Fibroblast of gingiva (primary cell): ENCODE measurements around the gene SVIL.

Source experiments
- DNase-seq: peaks from one replicate; pipeline ENCODE4 v3.0.0-alpha.2; 2011; ENCODE audit warnings: low read depth

The SVIL gene

DNA sequence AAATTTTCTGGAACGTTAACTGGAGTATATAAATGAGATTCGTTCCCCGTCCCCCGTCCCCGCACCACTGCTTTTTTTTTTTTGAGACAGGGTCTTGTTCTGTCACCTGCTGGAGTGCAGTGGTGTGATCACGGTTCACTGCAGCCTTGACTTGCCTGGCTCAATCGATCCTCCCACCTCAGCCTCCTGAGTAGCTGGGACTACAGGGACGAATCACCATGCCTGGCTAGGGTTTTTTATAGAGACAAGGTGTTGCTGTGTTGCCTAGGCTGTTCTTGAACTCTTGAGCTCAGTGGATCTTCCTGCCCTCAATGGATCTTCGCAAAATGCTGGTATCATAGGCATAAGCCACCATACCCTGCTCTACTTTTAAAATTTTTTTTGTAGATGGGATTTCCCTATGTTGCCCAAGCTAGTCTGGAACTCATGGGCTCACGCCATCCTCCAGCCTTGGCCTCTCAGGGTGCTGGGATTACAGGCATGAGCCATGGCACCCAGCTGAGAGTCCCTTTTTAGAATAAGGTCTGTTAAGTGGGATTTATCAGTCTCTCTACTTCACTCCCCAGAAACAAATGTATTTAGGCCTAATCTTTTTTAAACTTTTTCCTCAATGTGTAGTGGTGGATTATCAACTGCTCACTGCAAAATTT lies 223.0 kb downstream of the SVIL start:
- DNase-seq = no peak

DNA sequence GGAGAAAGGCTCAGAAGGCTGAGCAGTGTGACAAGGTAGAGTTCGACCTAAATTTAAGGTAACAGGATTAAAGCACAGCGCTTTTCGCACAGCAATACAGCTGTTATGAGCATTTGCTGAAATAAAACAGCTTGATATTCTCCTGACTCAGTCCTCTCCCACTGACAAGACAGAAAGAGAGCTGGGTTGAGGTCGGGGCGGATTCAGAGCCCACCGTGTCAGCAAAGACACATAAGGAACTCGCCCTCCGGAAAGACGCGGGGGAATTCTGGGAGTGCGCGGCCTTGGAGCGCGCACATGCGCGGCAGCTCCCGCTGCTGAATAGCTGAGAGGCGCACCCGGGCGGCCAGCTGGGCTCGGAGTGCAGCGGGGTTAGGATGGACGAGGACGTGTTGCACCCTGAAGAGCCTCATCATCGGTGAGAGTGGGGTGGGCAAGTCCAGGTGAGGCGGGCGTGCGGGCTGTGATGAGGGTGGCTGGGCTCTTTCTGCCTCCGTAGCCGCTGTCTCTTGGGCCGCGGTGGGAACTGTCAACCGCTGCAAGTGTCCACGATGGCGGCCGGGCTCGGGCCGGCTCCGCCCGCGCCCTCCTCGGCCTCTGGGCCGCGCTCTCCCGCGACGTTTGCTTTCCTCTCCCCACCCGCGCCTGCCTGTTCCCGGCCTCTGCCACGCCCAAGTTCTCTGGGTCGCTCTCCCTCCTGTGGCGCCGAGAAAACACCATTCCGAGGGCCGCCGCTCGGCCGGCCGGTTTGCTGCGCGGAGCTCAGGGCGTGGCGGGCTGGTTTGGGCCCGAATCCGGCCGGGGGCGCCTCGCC lies 225.3 kb downstream of the SVIL start:
- DNase-seq = peak; percentile 74

DNA sequence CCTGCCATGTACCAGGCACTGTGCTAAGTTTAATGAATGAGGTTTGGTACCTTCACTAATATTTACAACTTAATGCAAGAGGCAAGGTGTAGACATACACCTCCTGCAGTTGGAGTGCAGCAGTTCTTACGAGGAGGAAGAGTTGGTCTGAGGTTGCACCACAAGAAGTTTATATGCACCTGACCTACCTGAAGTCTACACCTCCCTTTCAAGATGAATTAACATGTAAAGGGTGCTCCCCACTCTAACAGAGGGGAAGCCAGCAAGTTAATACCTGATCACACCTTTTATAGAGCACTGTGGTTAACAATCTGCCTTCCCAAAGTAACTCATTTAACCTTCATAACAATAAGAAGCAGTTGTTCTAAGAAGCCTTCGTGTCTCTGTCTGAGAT lies 225.9 kb downstream of the SVIL start:
- no peak for DNase-seq
